Head of caudate nucleus (tissue), 42 donors: ENCODE results near the gene SNRNP27.
"Not testable (repeated sequence)": the region's sequence is repeated elsewhere in the genome, so short reads cannot be mapped to it uniquely, and the experiment has no call there.

Experiments used
- DNase-seq, 42 donors: peaks; one replicate each; pipeline versions ENCODE4 v3.0.0 to v3.0.0-alpha.2; 2020 to 2021; ENCODE audit warnings: mixed read lengths in 7 of 42
- intact Hi-C: fragments of 100-400 bp; cut with DNase I; formaldehyde crosslinking; loops from one replicate; pipeline ENCODE4 v1.15.0; 2022

Gene SNRNP27

GRCh38 chr2:69943000-69943842 lies 49.5 kb downstream of the SNRNP27 start:
- DNase-seq = peak in 1 of 42 donors; percentile 35

GRCh38 chr2:69943843-69944525 lies 50.2 kb downstream of the SNRNP27 start:
- DNase-seq = peak in 1 of 42 donors; percentile 34
- intact Hi-C loops = no loop called here

More at GRCh38 chr2:69943000-69943842, 49.5 kb downstream of the SNRNP27 start:
- intact Hi-C loops = no loop called here

- intact Hi-C loops = no loop called here
- peak in 1 of 42 donors; percentile 27 for DNase-seq
Measured at GRCh38 chr2:69944756-69945155, 51.0 kb downstream of the SNRNP27 start.

- intact Hi-C loops = no loop called here
- peak in 1 of 42 donors; percentile 31 for DNase-seq
Measured at GRCh38 chr2:69945441-69945840, 51.7 kb downstream of the SNRNP27 start.

GRCh38 chr2:69945941-69946340 lies 52.2 kb downstream of the SNRNP27 start:
- DNase-seq = peak in 1 of 42 donors; percentile 29
- intact Hi-C loops = no loop called here

- no peak for DNase-seq
- intact Hi-C loops = no loop called here
Measured at GRCh38 chr2:69946351-69947324, 52.9 kb downstream of the SNRNP27 start.

- intact Hi-C loops = no loop called here
- peak in 2 of 42 donors; percentile 14 to 25 for DNase-seq
Measured at GRCh38 chr2:69947325-69947931, 53.7 kb downstream of the SNRNP27 start.

- intact Hi-C loops = no loop called here
- peak in 3 of 42 donors; percentile 32 to 40 (median 34) for DNase-seq
Measured at GRCh38 chr2:69948032-69948962, 54.5 kb downstream of the SNRNP27 start.

GRCh38 chr2:69948963-69949645 lies 55.3 kb downstream of the SNRNP27 start:
- intact Hi-C loops = no loop called here
- peak in 2 of 42 donors; percentile 25 to 31 for DNase-seq

GRCh38 chr2:69950241-69950640 lies 56.5 kb downstream of the SNRNP27 start:
- intact Hi-C loops = no loop called here
- no peak for DNase-seq

GRCh38 chr2:69950671-69951070 lies 56.9 kb downstream of the SNRNP27 start:
- DNase-seq = peak in 2 of 42 donors; percentile 12 to 34
- intact Hi-C loops = not testable (repeated sequence)

- intact Hi-C loops = no loop called here
- DNase-seq = peak in 2 of 42 donors; percentile 3 to 20
Measured at GRCh38 chr2:69952336-69953115, 58.8 kb downstream of the SNRNP27 start.

- peak in 1 of 42 donors; percentile 5 for DNase-seq
- intact Hi-C loops = no loop called here
Measured at GRCh38 chr2:69954084-69954483, 60.3 kb downstream of the SNRNP27 start.
